HepG2 (cell line): Measurements from ENCODE around the gene DNMT3A. TPM values are rescaled to one million over a fixed set of nuclear protein-coding genes. Genes with fewer than 3 reads are reported as not detected.

Experiments
- DNMT3B ChIP-seq: conservative IDR thresholded peaks from 2 replicates; pipeline ENCODE4 v1.6.1; 2016; ENCODE audit warnings: missing biosample characterization, control low read depth
- HNF4A ChIP-seq: sonication (generic); formaldehyde crosslinking; IDR thresholded peaks from 2 replicates; pipeline ENCODE4 v1.4.0; 2020; ENCODE audit warnings: missing genetic modification reagents
- KLF13 ChIP-seq: sonication (generic); formaldehyde crosslinking; IDR thresholded peaks from 2 replicates; pipeline ENCODE4 v1.4.0; 2020; ENCODE audit warnings: mild to moderate bottlenecking, missing genetic modification reagents
- MAZ ChIP-seq, 2 experiments: sonication (generic) in 1 of 2; formaldehyde crosslinking in 1 of 2; IDR thresholded peaks; 2 replicates each; pipeline versions ENCODE4 v1.5.0 to v1.6.1; 2012 to 2020; ENCODE audit warnings: low read depth in 2 of 2, mild to moderate bottlenecking in 2 of 2, borderline replicate concordance in 1 of 2, improper control_type of control experiment in 1 of 2, low read length in 1 of 2, missing genetic modification reagents in 1 of 2, moderate library complexity in 1 of 2
- NFRKB ChIP-seq: fragments of 450-650 bp; IDR thresholded peaks from 2 replicates; pipeline ENCODE4 v1.6.1; 2017
- PITX1 ChIP-seq: sonication (generic); formaldehyde crosslinking; IDR thresholded peaks from 2 replicates; pipeline ENCODE4 v1.5.1; 2020; ENCODE audit warnings: mild to moderate bottlenecking, missing genetic modification reagents
- POGZ ChIP-seq: sonication (generic); formaldehyde crosslinking; IDR thresholded peaks from 2 replicates; pipeline ENCODE4 v1.4.0; 2020; ENCODE audit warnings: mild to moderate bottlenecking, missing genetic modification reagents
- POLR2A ChIP-seq, 2 experiments: IDR thresholded peaks; 2 replicates each; pipeline ENCODE4 v1.6.1; 2011; ENCODE audit warnings: low read depth in 2 of 2, low read length in 2 of 2, mild to moderate bottlenecking in 1 of 2, moderate library complexity in 1 of 2; ENCODE audit not compliant: insufficient read depth in 1 of 2
- THAP11 ChIP-seq: IDR thresholded peaks from 2 replicates; pipeline ENCODE4 v1.6.1; 2016; ENCODE audit warnings: missing biosample characterization, missing genetic modification reagents
- ZNF282 ChIP-seq: fragments of 450-650 bp; IDR thresholded peaks from 2 replicates; pipeline ENCODE4 v1.6.1; 2018; ENCODE audit not compliant: partially characterized antibody
- ZNF367 ChIP-seq: sonication (generic); formaldehyde crosslinking; IDR thresholded peaks from 2 replicates; pipeline ENCODE4 v1.4.0; 2020; ENCODE audit warnings: missing genetic modification reagents, borderline replicate concordance
- ZNF543 ChIP-seq: sonication (generic); formaldehyde crosslinking; IDR thresholded peaks from 2 replicates; pipeline ENCODE4 v1.4.0; 2020; ENCODE audit warnings: mild to moderate bottlenecking, missing genetic modification reagents
- ZNF556 ChIP-seq: sonication (generic); formaldehyde crosslinking; IDR thresholded peaks from 2 replicates; pipeline ENCODE4 v1.4.0; 2020; ENCODE audit warnings: mild to moderate bottlenecking, missing genetic modification reagents, borderline replicate concordance
- ZNF644 ChIP-seq: IDR thresholded peaks from 2 replicates; pipeline ENCODE4 v1.6.1; 2016; ENCODE audit warnings: low read depth
- ZNF703 ChIP-seq: sonication (generic); formaldehyde crosslinking; IDR thresholded peaks from 2 replicates; pipeline ENCODE4 v1.5.1; 2020; ENCODE audit warnings: missing genetic modification reagents, mild to moderate bottlenecking, moderate library complexity, borderline replicate concordance
- ZNF747 ChIP-seq: sonication (generic); formaldehyde crosslinking; IDR thresholded peaks from 2 replicates; pipeline ENCODE4 v1.8.1; 2023; ENCODE audit warnings: missing genetic modification reagents, mild to moderate bottlenecking, borderline replicate concordance
- ZNF83 ChIP-seq: sonication (generic); formaldehyde crosslinking; IDR thresholded peaks from 2 replicates; pipeline ENCODE4 v1.4.0; 2020; ENCODE audit warnings: missing genetic modification reagents, mild to moderate bottlenecking, borderline replicate concordance
- polyA plus RNA-seq, 8 experiments: library from polyadenylated mRNA; depleted of rRNA in 3 of 8; stranded (reverse) in 7 of 8; unstranded in 1 of 8; fragments of >200 nt; fragmentation: Illumina TruSeq in 4 of 8; extraction: Trizol in 4 of 8; gene quantifications; 2 replicates each; pipeline versions ENCODE4 v1.2.1 to v1.2.3, GENCODE V29; 2011 to 2016; ENCODE audit warnings: low read depth in 4 of 8, missing spikeins in 1 of 8, mixed read lengths in 1 of 8; ENCODE audit not compliant: insufficient read depth in 1 of 8
- total RNA-seq, 5 experiments: library from RNA; depleted of rRNA; stranded (reverse); fragments of >200 nt; fragmentation: Illumina TruSeq; extraction: Trizol; gene quantifications; 2 replicates each; pipeline ENCODE4 v1.2.3, GENCODE V29; 2016; ENCODE audit warnings: low read depth in 1 of 5
- TF ChIP-seq, protein P1 (sequence below): sonication (generic); formaldehyde crosslinking; IDR thresholded peaks from 2 replicates; pipeline ENCODE4 v1.4.0; 2020; ENCODE audit warnings: missing genetic modification reagents
- TF ChIP-seq, protein P2 (sequence below): IDR thresholded peaks from 2 replicates; pipeline ENCODE4 v1.6.1; 2018; ENCODE audit warnings: missing genetic modification reagents, mild to moderate bottlenecking, missing compliant biosample characterization
- TF ChIP-seq, protein P3 (sequence below): sonication (generic); formaldehyde crosslinking; IDR thresholded peaks from 2 replicates; pipeline ENCODE4 v1.4.0; 2020; ENCODE audit warnings: mild to moderate bottlenecking, low read depth, missing genetic modification reagents
- TF ChIP-seq, protein P4 (sequence below): sonication (generic); formaldehyde crosslinking; IDR thresholded peaks from 2 replicates; pipeline ENCODE4 v1.5.0; 2020; ENCODE audit warnings: mild to moderate bottlenecking, low read depth, missing genetic modification reagents, borderline replicate concordance

The DNMT3A gene
- total and polyA plus RNA-seq, 2 of the 13 experiments (the other 11 are each of a cell fraction or from before 2014, with no cell fraction given), result 14.7 to 29.1 TPM

DNA sequence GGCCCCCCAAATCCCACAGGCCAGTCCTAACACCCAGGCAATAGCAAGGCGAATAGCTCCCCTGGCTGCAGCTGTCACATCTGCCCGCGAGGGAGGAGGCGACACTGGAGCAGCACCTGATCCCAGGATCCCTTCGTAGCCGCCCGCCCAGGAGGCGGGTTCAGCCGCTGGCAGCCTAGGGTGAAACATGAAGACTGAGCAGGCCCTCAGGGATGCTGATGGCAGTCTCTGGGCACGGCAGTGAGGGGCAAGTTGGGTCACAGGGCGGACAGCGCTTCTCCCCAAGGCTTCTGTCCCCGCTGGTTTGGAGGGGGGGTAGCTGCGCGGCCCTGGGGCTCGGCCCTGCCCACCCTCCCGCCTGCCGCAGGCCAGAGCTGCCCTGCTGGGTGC lies 1.9 kb downstream of the DNMT3A start (continued):
- TF ChIP-seq, protein P1, sequence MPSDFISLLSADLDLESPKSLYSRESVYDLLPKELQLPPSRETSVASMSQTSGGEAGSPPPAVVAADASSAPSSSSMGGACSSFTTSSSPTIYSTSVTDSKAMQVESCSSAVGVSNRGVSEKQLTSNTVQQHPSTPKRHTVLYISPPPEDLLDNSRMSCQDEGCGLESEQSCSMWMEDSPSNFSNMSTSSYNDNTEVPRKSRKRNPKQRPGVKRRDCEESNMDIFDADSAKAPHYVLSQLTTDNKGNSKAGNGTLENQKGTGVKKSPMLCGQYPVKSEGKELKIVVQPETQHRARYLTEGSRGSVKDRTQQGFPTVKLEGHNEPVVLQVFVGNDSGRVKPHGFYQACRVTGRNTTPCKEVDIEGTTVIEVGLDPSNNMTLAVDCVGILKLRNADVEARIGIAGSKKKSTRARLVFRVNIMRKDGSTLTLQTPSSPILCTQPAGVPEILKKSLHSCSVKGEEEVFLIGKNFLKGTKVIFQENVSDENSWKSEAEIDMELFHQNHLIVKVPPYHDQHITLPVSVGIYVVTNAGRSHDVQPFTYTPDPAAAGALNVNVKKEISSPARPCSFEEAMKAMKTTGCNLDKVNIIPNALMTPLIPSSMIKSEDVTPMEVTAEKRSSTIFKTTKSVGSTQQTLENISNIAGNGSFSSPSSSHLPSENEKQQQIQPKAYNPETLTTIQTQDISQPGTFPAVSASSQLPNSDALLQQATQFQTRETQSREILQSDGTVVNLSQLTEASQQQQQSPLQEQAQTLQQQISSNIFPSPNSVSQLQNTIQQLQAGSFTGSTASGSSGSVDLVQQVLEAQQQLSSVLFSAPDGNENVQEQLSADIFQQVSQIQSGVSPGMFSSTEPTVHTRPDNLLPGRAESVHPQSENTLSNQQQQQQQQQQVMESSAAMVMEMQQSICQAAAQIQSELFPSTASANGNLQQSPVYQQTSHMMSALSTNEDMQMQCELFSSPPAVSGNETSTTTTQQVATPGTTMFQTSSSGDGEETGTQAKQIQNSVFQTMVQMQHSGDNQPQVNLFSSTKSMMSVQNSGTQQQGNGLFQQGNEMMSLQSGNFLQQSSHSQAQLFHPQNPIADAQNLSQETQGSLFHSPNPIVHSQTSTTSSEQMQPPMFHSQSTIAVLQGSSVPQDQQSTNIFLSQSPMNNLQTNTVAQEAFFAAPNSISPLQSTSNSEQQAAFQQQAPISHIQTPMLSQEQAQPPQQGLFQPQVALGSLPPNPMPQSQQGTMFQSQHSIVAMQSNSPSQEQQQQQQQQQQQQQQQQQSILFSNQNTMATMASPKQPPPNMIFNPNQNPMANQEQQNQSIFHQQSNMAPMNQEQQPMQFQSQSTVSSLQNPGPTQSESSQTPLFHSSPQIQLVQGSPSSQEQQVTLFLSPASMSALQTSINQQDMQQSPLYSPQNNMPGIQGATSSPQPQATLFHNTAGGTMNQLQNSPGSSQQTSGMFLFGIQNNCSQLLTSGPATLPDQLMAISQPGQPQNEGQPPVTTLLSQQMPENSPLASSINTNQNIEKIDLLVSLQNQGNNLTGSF (CRISPR knock-in tag), result no peak
- TF ChIP-seq, protein P2, sequence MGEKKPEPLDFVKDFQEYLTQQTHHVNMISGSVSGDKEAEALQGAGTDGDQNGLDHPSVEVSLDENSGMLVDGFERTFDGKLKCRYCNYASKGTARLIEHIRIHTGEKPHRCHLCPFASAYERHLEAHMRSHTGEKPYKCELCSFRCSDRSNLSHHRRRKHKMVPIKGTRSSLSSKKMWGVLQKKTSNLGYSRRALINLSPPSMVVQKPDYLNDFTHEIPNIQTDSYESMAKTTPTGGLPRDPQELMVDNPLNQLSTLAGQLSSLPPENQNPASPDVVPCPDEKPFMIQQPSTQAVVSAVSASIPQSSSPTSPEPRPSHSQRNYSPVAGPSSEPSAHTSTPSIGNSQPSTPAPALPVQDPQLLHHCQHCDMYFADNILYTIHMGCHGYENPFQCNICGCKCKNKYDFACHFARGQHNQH, result no peak
- no peak for TF ChIP-seq POGZ (CRISPR knock-in tag)
- TF ChIP-seq ZNF543, result no peak; the same call in 1 of the 2 replicates
- TF ChIP-seq ZNF367 (CRISPR knock-in tag), result no peak
- no peak for TF ChIP-seq KLF13 (CRISPR knock-in tag)
- TF ChIP-seq ZNF644, result no peak
- no peak for TF ChIP-seq DNMT3B
- no peak for TF ChIP-seq NFRKB
- TF ChIP-seq ZNF282, result no peak
- TF ChIP-seq MAZ (IDR thresholded peaks at IDR 0.05; ENCODE audit: borderline replicate concordance, low read depth, low read length), result no peak
- TF ChIP-seq MAZ (CRISPR knock-in tag; IDR thresholded peaks at IDR 0.05; ENCODE audit: low read depth), result no peak
- TF ChIP-seq THAP11 (CRISPR knock-in tag), result no peak
- TF ChIP-seq ZNF556 (CRISPR knock-in tag), result no peak
- TF ChIP-seq, protein P3, sequence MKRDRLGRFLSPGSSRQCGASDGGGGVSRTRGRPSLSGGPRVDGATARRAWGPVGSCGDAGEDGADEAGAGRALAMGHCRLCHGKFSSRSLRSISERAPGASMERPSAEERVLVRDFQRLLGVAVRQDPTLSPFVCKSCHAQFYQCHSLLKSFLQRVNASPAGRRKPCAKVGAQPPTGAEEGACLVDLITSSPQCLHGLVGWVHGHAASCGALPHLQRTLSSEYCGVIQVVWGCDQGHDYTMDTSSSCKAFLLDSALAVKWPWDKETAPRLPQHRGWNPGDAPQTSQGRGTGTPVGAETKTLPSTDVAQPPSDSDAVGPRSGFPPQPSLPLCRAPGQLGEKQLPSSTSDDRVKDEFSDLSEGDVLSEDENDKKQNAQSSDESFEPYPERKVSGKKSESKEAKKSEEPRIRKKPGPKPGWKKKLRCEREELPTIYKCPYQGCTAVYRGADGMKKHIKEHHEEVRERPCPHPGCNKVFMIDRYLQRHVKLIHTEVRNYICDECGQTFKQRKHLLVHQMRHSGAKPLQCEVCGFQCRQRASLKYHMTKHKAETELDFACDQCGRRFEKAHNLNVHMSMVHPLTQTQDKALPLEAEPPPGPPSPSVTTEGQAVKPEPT (CRISPR knock-in tag), result 0 out of 2 replicates have a peak, but pooled peaks have one; percentile 20
- TF ChIP-seq ZNF747 (CRISPR knock-in tag), result no peak
- no peak for TF ChIP-seq HNF4A (CRISPR knock-in tag)
- peak in 1 of 2 experiments; percentile 20; a peak in 1 of 4 replicates for TF ChIP-seq POLR2A (IDR thresholded peaks at IDR 0.05; ENCODE audit: insufficient read depth in 1 of 2, low read depth in 2 of 2, low read length in 2 of 2)
- TF ChIP-seq, protein P4, sequence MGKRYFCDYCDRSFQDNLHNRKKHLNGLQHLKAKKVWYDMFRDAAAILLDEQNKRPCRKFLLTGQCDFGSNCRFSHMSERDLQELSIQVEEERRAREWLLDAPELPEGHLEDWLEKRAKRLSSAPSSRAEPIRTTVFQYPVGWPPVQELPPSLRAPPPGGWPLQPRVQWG (CRISPR knock-in tag), result no peak
- TF ChIP-seq ZNF703 (CRISPR knock-in tag), result no peak
- TF ChIP-seq ZNF83 (CRISPR knock-in tag), result no peak
- peak; percentile 15; the same call in 1 of the 2 replicates for TF ChIP-seq PITX1 (CRISPR knock-in tag)
